Nephron (organoid): ENCODE results near the gene KCNJ9.

ENCODE experiments used
- H3K27ac Mint-ChIP-seq, 3 experiments: 2 replicates each; pipeline ENCODE4 v1.8.0; 2020; ENCODE audit warnings: mixed read lengths in 3 of 3, mild to moderate bottlenecking in 2 of 3, moderate library complexity in 1 of 3
- H3K27me3 Mint-ChIP-seq: 2 replicates; pipeline ENCODE4 v1.8.0; 2021; ENCODE audit warnings: low read depth, mild to moderate bottlenecking, moderate library complexity, mixed read lengths
- H3K36me3 Mint-ChIP-seq: 2 replicates; pipeline ENCODE4 v1.8.0; 2020; ENCODE audit warnings: low read depth, mixed read lengths
- H3K4me1 Mint-ChIP-seq: 2 replicates; pipeline ENCODE4 v1.8.0; 2020; ENCODE audit warnings: mixed read lengths
- H3K4me3 Mint-ChIP-seq, 3 experiments: 2 replicates each; pipeline ENCODE4 v1.8.0; 2020; ENCODE audit warnings: mild to moderate bottlenecking in 3 of 3, mixed read lengths in 3 of 3, moderate library complexity in 2 of 3
- H3K9me3 Mint-ChIP-seq: 2 replicates; pipeline ENCODE4 v1.8.0; 2020; ENCODE audit warnings: mixed read lengths
- TF ChIP-seq, protein P1 (sequence below), 3 experiments: fragments of 200-600 bp; sonication (generic); IDR thresholded peaks; one replicate each; pipeline ENCODE4 v1.5.0; 2021; ENCODE audit warnings: antibody characterized with exemption in 3 of 3; ENCODE audit not compliant: unreplicated experiment in 3 of 3

Gene KCNJ9

DNA sequence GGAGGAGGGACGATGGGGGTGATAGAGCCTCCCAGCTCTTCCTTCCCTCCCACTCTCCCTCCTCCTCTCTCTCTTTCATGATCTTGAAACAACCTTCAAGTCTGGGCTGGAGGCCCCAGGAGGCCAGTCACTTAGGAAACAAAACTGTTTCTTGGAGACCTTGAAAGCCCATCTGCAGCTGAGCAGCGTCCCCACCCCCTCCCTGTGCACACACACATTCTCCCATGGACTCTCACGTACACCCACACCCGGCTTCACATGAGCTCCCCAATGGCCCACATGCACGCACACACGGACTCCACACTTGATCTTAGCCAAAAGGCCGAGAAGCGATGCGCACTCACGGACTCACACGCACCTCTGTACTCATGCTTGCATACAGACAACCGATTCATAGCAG lies 31.0 kb downstream of the KCNJ9 start:
- Mint-ChIP-seq H3K27me3 (no peaks in the 10 kb centered on the region), H3K27ac (peak overlapping the region; percentile 5 to 73 (median 47))

DNA sequence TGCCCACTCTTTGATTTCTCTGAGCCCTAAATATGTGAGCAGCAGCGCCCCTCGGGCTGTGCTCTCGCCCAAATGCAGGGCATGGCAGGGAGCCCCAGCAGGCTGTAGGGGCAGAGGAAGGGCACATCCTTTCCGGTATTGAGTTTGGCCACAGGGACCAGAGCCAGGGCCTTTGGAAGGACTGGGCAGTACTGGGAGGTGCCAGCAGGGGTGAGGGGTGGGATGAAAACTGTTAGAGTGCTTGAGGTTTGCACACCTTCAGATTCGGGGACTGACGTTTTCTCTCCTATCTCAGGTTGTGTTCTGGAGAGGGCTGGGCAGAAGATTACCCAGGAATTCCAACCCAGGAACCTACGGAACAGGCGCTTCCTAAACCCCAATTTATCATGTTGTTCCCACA lies 32.1 kb downstream of the KCNJ9 start:
- no peaks in the 10 kb centered on the region for H3K9me3 Mint-ChIP-seq

More for the DNA sequence above, 31.0 kb downstream of the KCNJ9 start:
- Mint-ChIP-seq H3K4me3 (no peak overlapping the region), H3K4me1 (peaks cover 72% of the 10 kb centered on the region), H3K36me3 (no peaks in the 10 kb centered on the region), H3K9me3 (no peaks in the 10 kb centered on the region)
- TF ChIP-seq, protein P1, sequence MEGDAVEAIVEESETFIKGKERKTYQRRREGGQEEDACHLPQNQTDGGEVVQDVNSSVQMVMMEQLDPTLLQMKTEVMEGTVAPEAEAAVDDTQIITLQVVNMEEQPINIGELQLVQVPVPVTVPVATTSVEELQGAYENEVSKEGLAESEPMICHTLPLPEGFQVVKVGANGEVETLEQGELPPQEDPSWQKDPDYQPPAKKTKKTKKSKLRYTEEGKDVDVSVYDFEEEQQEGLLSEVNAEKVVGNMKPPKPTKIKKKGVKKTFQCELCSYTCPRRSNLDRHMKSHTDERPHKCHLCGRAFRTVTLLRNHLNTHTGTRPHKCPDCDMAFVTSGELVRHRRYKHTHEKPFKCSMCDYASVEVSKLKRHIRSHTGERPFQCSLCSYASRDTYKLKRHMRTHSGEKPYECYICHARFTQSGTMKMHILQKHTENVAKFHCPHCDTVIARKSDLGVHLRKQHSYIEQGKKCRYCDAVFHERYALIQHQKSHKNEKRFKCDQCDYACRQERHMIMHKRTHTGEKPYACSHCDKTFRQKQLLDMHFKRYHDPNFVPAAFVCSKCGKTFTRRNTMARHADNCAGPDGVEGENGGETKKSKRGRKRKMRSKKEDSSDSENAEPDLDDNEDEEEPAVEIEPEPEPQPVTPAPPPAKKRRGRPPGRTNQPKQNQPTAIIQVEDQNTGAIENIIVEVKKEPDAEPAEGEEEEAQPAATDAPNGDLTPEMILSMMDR (IDR thresholded peaks at IDR 0.05; ENCODE audit: unreplicated experiment in 3 of 3) = no peak

DNA sequence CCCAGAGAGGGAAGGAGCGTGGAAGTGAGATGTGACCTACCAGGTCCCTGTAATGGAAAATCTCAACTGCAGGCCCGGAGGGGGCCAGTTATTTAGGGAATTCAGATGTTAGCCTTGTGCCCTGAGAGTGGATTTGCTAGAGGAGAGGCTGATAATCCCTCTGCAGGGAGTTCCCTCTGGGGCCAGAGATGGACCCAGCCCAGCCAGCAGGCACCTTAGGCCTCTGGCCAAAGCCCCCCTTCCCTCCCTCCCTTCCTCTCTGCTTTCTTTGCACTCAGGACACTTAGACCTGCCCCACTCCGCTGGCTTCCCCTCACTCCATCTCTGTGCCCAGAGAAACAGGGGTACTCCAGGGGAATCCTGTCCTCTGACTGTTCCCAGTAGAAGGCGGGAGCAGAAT lies 32.7 kb downstream of the KCNJ9 start:
- H3K27me3 Mint-ChIP-seq = no peaks in the 10 kb centered on the region
- H3K4me3 Mint-ChIP-seq = no peak overlapping the region
- TF ChIP-seq, protein P1 (IDR thresholded peaks at IDR 0.05; ENCODE audit: unreplicated experiment in 3 of 3) = no peak
- H3K27ac Mint-ChIP-seq = peak overlapping the region in 1 of 3 experiments; percentile 23
- H3K36me3 Mint-ChIP-seq = no peaks in the 10 kb centered on the region
- peaks cover 82% of the 10 kb centered on the region for H3K4me1 Mint-ChIP-seq
- H3K9me3 Mint-ChIP-seq = no peaks in the 10 kb centered on the region

More for the DNA sequence above, 32.1 kb downstream of the KCNJ9 start:
- Mint-ChIP-seq H3K27ac (peak overlapping the region in 2 of 3 experiments; percentile 23 to 43), H3K4me1 (peaks cover 83% of the 10 kb centered on the region), H3K4me3 (no peak overlapping the region), H3K36me3 (no peaks in the 10 kb centered on the region), H3K27me3 (no peaks in the 10 kb centered on the region)
- TF ChIP-seq, protein P1 (IDR thresholded peaks at IDR 0.05; ENCODE audit: unreplicated experiment in 3 of 3) = no peak

DNA sequence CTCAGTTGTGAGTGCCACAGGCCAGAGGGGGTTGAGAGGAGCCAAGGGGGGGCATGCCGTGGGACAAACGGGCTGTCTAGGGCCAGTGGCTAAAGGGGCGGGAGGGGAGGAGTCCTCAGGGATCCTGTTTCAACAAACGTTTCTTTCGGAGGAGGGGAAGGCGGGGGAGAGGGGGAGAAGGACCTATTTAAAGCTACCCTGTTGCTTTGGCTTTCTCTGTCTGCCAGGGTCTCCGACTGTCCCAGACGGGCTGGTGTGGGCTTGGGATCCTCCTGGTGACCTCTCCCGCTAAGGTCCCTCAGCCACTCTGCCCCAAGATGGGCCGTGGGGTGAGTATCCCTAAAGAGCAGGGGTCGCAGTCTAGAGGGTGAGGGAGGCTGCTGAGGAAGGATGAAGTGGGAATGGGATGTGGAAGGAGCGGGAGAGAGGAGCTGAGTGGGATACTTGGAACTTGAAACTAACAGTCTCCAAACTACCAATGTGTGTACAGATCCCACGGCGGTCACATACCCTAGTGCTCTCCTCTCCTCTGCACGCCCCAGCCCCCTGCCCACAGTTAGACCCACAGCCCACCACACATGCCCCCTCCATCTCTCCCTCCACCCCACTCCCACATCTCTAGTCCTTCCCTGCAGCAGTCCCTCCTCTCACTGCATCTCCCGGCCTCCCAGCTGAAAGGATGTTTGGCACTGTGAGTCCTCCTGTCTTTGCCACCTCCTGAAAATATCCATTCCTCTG lies 34.4 kb downstream of the KCNJ9 start, which contains the start of gene ATP1A2:
Gene ATP1A2, plus strand, starts transcription at position 215 of the 738 bp plus-strand sequence. Its CDS starts 103 bp downstream, at position 318.
- Mint-ChIP-seq H3K27me3 (no peaks in the 10 kb centered on the region), H3K4me3 (peak within 1 kb of the TSS; percentile 76 to 93 (median 86)), H3K9me3 (no peaks in the 10 kb centered on the region), H3K4me1 (peaks cover 75% of the 10 kb centered on the region), H3K27ac (peak within 1 kb of the TSS; percentile 23 to 84 (median 73)), H3K36me3 (no peaks in the 10 kb centered on the region)
- TF ChIP-seq, protein P1 (IDR thresholded peaks at IDR 0.05; ENCODE audit: unreplicated experiment in 3 of 3) = no peak

DNA sequence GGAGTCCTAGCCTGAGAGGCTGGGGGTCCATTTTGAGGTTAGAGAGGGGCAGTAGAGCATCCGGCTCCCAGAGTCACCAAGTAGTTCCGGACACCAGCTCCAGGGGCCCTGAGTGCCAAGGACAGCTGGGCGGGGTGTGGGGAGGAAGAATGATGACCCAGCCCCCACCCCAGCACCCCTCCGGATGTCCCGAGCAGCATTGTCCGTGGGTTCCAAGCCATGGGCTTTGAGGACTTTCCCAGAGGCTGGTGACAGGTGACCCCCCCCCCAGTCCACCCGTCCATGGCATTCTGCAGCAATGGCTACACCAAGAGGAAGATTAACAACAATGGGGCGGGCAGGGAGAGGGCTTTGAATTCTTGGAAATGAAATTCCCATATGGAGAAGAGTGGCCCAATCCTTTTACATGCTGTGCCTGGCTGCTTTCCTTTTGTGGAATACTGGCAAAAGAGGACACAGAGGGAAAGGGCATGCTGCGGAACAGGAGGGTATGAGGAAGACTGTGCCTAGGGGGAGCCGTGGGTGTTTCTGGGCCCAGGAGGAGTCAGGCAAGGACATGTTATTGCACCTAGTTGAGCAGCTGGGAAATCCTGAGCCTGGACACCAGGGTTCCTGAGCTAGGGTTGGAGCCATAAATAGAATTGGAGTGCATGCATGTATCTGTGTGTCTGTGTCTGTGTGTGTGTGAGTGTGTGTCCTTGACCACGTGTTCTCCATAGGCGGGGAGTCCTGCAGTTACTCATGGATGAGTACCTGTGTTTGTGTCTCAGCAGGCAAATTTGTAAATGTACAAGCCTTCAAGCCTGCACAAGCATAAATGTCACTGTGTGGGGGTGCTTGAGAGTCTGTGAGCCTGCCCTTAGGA lies 35.2 kb downstream of the KCNJ9 start:
- H3K9me3 Mint-ChIP-seq = no peaks in the 10 kb centered on the region
- H3K27me3 Mint-ChIP-seq = no peaks in the 10 kb centered on the region
- peak overlapping the region; percentile 23 to 84 (median 73) for H3K27ac Mint-ChIP-seq
- H3K4me1 Mint-ChIP-seq = peaks cover 74% of the 10 kb centered on the region
- TF ChIP-seq, protein P1 (IDR thresholded peaks at IDR 0.05; ENCODE audit: unreplicated experiment in 3 of 3) = no peak
- peak overlapping the region; percentile 76 to 93 (median 86) for H3K4me3 Mint-ChIP-seq
- H3K36me3 Mint-ChIP-seq = no peaks in the 10 kb centered on the region
